Measurements from ENCODE around the gene SEMA5A. TPM values are rescaled to one million over a fixed set of nuclear protein-coding genes. Genes with fewer than 3 reads are reported as not detected.

The SEMA5A gene
- total RNA-seq, 6 experiments from 2014 or later, result 54.2 to 69.7 (median 59.9) TPM

DNA sequence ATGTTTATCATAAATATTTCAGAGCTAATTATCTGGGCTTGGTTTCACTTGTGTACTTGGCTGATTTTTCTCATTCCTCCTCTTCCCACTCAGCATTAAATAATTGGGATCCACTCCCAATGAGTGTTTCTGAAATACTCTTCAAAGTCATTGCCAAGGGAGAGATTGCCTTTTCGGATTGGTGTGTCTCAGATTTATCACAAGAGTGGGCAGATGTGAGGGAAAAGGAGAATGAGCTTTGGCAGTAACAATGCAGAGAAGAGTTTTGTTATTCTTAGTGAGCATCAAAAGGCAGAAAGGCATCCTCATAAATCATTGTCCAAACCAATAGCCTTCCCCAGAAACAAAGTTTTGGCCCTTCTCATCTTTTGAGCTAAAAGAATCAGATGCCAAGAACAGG lies 79.2 kb downstream of the SEMA5A start:
- Mint-ChIP-seq H3K36me3 (ENCODE audit: low read depth) (0 out of 2 replicates have a peak, but pooled peaks cover 4% of the 10 kb centered on the region), H3K4me3 (peak overlapping the region; percentile 39), H3K27me3 (ENCODE audit: insufficient read depth) (peaks cover 2% of the 10 kb centered on the region; the same call in 1 of the 2 replicates), H3K27ac (peak overlapping the region; percentile 74), H3K9me3 (no peaks in the 10 kb centered on the region), H3K4me1 (ENCODE audit: low read depth) (peaks cover 34% of the 10 kb centered on the region)
- peak; percentile 39 for DNase-seq
- TF ChIP-seq, protein P1, sequence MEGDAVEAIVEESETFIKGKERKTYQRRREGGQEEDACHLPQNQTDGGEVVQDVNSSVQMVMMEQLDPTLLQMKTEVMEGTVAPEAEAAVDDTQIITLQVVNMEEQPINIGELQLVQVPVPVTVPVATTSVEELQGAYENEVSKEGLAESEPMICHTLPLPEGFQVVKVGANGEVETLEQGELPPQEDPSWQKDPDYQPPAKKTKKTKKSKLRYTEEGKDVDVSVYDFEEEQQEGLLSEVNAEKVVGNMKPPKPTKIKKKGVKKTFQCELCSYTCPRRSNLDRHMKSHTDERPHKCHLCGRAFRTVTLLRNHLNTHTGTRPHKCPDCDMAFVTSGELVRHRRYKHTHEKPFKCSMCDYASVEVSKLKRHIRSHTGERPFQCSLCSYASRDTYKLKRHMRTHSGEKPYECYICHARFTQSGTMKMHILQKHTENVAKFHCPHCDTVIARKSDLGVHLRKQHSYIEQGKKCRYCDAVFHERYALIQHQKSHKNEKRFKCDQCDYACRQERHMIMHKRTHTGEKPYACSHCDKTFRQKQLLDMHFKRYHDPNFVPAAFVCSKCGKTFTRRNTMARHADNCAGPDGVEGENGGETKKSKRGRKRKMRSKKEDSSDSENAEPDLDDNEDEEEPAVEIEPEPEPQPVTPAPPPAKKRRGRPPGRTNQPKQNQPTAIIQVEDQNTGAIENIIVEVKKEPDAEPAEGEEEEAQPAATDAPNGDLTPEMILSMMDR (IDR thresholded peaks at IDR 0.05), result no peak

DNA sequence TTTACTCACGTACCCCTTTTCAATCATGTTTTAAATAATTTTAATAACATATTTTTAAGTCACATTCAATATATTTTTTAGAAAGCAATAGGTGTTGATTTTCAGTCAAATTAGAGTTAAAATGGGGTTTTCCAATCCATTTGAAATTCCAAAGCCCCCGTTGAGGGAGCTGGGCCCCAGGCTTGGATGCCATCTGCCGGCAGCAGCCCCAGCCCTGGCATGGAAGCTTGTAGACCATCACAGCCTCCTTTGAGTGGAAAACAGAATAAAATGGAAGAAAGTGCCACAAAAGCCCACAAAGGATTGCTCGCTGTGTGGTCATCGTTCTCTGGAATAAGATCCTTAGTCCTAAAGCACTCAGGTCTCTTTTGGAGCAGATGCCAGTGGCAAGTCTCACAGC lies 81.4 kb downstream of the SEMA5A start:
- H3K4me1 Mint-ChIP-seq (ENCODE audit: low read depth), result peaks cover 34% of the 10 kb centered on the region

DNA sequence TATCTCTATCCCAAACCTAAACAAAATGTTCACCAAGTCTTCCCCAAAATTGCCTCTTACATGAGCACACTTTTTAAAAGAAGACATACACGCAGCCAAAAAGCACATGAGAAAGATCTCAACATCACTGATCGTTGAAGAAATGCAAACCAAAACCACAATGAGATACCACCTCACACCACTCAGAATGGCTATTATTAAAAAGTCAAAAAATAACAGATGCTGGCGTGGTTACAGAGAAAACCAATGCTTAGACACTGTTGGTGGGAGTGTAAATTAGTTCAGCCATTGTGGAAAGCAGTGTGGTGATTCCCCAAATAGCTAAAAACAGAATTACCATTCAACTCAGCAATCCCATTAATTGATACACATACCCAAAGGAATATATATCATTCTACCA lies 83.8 kb downstream of the SEMA5A start:
- no peak for DNase-seq
- Mint-ChIP-seq H3K9me3 (peaks cover 8% of the 10 kb centered on the region; the same call in 1 of the 2 replicates), H3K36me3 (ENCODE audit: low read depth) (peaks cover 15% of the 10 kb centered on the region), H3K27ac (no peak overlapping the region), H3K4me3 (no peak overlapping the region), H3K27me3 (ENCODE audit: insufficient read depth) (no peaks in the 10 kb centered on the region), H3K4me1 (ENCODE audit: low read depth) (peaks cover 27% of the 10 kb centered on the region)
- TF ChIP-seq, protein P1 (IDR thresholded peaks at IDR 0.05), result no peak

More for the DNA sequence above, 81.4 kb downstream of the SEMA5A start:
- Mint-ChIP-seq H3K4me3 (no peak overlapping the region), H3K27ac (no peak overlapping the region), H3K27me3 (ENCODE audit: insufficient read depth) (peaks cover 2% of the 10 kb centered on the region; the same call in 1 of the 2 replicates), H3K9me3 (no peaks in the 10 kb centered on the region), H3K36me3 (ENCODE audit: low read depth) (0 out of 2 replicates have a peak, but pooled peaks cover 4% of the 10 kb centered on the region)
- no peak for DNase-seq
- TF ChIP-seq, protein P1 (IDR thresholded peaks at IDR 0.05), result no peak

DNA sequence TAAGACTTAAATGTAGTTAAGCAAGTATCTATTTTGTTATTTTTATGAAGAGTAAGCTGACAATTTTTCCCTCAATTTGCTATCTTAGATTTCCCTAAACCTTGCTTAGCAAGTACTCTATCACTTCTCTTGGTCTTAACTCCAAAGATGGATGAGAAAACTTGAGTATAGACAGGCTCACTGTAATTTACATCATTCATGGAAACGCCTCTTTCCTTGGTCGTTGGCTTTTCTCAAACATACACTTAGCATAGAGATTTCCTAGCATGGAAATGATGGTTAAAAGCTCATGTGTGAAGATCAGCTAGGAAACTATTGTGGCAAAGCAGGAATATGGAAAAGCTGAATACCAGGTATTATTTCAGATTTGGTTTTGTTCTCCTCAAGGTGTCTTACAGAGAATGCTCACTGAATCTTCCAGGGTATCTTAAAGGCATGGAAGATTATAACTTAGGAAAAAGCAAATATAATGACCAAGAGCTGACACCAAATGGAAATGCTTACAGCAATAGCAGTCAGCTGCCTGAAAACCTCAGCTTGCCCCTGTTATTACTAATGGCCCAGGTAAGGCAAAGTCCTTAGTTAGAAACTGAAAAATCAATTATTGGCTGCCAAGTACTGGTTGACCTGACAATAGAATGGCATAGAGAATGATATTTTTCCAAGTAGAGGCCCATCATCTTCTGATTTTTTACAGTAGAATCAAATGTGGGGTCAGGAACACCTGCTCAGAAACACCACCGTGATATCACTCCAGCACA lies 84.8 kb downstream of the SEMA5A start:
- TF ChIP-seq, protein P1 (IDR thresholded peaks at IDR 0.05), result no peak
- peaks cover 8% of the 10 kb centered on the region; the same call in 1 of the 2 replicates for H3K9me3 Mint-ChIP-seq
- no peak overlapping the region for H3K27ac Mint-ChIP-seq
- peaks cover 27% of the 10 kb centered on the region for H3K4me1 Mint-ChIP-seq (ENCODE audit: low read depth)
- no peak overlapping the region for H3K4me3 Mint-ChIP-seq
- DNase-seq, result no peak
- peaks cover 15% of the 10 kb centered on the region for H3K36me3 Mint-ChIP-seq (ENCODE audit: low read depth)
- no peaks in the 10 kb centered on the region for H3K27me3 Mint-ChIP-seq (ENCODE audit: insufficient read depth)

DNA sequence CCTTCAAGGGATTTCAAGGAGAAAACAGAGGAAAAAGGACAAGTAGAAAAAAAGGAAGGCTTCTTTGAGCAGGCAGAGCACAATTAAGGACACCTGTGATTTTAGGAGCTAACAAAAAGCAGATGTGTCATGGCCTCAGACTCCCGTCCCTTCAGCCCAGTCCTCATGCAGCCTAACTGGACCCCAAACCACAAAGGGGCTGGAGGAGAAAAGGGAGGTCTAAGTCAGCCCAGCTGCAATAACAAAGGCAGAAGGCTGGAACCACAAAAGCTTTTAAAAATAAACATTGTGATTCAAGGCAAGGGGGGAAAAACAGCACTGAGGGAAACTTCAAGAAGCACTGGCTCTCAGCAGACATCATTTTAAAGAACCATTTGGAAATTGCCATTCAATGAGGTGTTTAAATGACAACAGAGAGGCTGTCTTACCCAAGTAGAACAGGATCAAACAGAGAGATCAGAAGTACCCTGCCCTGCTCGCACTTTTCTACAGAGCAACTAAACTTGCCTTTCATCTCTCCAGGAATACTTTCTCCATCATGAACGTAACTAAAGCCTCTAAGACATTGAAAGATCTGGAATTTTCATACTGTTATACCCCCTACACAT lies 89.3 kb downstream of the SEMA5A start:
- Mint-ChIP-seq H3K27ac (peak overlapping the region; percentile 3; the same call in 1 of the 2 replicates), H3K4me3 (peak overlapping the region; percentile 38), H3K4me1 (ENCODE audit: low read depth) (peaks cover 64% of the 10 kb centered on the region)

More for the DNA sequence above, 89.3 kb downstream of the SEMA5A start:
- Mint-ChIP-seq H3K9me3 (peaks cover 8% of the 10 kb centered on the region; the same call in 1 of the 2 replicates), H3K36me3 (ENCODE audit: low read depth) (peaks cover 20% of the 10 kb centered on the region), H3K27me3 (ENCODE audit: insufficient read depth) (no peaks in the 10 kb centered on the region)
- DNase-seq, result peak; percentile 25
- TF ChIP-seq, protein P1 (IDR thresholded peaks at IDR 0.05), result no peak

Measured in HFFc6 (cell line).